ENCODE data around the gene SYNPR. TPM values are rescaled to one million over a fixed set of nuclear protein-coding genes. Genes with fewer than 3 reads are reported as not detected.
A peak's percentile ranks its signal among the peaks of the same experiment; 100 is the strongest.

The SYNPR gene
- total RNA-seq, 1 donor: not detected

DNA sequence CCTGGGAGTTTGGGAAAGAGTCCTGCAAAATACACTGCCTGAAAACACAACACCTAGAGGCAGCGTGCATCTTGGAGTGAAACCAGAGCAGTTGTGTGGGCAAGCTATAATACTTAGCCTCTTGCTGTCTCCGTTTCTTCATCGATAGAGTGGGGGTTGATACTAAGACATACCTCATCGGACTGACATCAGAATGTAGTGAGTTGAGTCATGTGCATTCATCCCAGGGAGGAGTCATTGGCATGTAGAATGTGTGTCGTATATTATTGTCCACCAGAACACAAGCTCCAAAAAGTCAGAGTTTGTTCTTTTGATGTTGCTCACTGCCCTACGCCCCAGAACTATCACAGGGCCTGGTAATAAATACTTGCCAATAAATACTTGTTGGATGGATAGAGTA is 378.7 kb downstream of the SYNPR start:
- no peaks in the 10 kb centered on the region for H3K9me3 ChIP-seq (ENCODE audit: low read depth, low read length)
- TF ChIP-seq, protein P1, sequence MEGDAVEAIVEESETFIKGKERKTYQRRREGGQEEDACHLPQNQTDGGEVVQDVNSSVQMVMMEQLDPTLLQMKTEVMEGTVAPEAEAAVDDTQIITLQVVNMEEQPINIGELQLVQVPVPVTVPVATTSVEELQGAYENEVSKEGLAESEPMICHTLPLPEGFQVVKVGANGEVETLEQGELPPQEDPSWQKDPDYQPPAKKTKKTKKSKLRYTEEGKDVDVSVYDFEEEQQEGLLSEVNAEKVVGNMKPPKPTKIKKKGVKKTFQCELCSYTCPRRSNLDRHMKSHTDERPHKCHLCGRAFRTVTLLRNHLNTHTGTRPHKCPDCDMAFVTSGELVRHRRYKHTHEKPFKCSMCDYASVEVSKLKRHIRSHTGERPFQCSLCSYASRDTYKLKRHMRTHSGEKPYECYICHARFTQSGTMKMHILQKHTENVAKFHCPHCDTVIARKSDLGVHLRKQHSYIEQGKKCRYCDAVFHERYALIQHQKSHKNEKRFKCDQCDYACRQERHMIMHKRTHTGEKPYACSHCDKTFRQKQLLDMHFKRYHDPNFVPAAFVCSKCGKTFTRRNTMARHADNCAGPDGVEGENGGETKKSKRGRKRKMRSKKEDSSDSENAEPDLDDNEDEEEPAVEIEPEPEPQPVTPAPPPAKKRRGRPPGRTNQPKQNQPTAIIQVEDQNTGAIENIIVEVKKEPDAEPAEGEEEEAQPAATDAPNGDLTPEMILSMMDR (IDR thresholded peaks at IDR 0.05; ENCODE audit: extremely low read depth, low read depth, low read length): no peak
- H3K4me3 ChIP-seq (ENCODE audit: insufficient read depth, low read length): no peak overlapping the region
- peak overlapping the region; percentile 51 for H3K4me2 ChIP-seq (ENCODE audit: insufficient read depth, low read length)
- H4K20me1 ChIP-seq (ENCODE audit: insufficient read depth, low read length): no peaks in the 10 kb centered on the region
- peaks cover 28% of the 10 kb centered on the region for H3K4me1 ChIP-seq (ENCODE audit: insufficient read depth, low read length)
- peak overlapping the region; percentile 88 for H3K27ac ChIP-seq (ENCODE audit: low read depth, low read length)
- no peaks in the 10 kb centered on the region for H3K36me3 ChIP-seq (ENCODE audit: insufficient read depth, low read length)
- no peaks in the 10 kb centered on the region for H3K79me2 ChIP-seq (ENCODE audit: insufficient read depth, low read length)
- no peaks in the 10 kb centered on the region for H3K27me3 ChIP-seq (ENCODE audit: insufficient read depth, low read length)
- H2AFZ ChIP-seq (ENCODE audit: low read length): no peak overlapping the region
- DNase-seq (ENCODE audit: insufficient read length, low spot score, missing footprints): peak; percentile 25

DNA sequence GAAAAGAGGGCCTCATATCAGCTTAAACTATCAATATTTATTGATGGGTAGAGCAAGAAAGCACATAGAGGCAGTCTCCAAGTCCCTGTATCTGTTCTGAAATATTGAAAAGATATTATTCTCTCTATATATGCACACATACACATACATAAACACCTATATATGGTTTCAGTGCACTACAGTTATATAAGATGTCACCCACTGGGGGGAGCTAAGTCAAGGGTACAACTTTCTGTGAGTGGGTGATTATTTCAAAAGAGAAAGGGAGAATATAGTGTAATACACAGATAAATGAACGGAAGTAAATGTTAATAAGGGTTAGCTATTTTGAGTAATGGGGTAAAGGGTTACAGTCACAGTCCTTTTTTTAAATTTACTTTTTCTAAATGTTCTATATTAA is 383.1 kb downstream of the SYNPR start:
- no peak overlapping the region for H2AFZ ChIP-seq (ENCODE audit: low read length)
- TF ChIP-seq, protein P1 (IDR thresholded peaks at IDR 0.05; ENCODE audit: extremely low read depth, low read depth, low read length): peak; percentile 38
- no peaks in the 10 kb centered on the region for H3K79me2 ChIP-seq (ENCODE audit: insufficient read depth, low read length)
- no peaks in the 10 kb centered on the region for H4K20me1 ChIP-seq (ENCODE audit: insufficient read depth, low read length)
- H3K27me3 ChIP-seq (ENCODE audit: insufficient read depth, low read length): peaks cover 3% of the 10 kb centered on the region
- DNase-seq (ENCODE audit: insufficient read length, low spot score, missing footprints): no peak
- H3K4me3 ChIP-seq (ENCODE audit: insufficient read depth, low read length): no peak overlapping the region
- H3K27ac ChIP-seq (ENCODE audit: low read depth, low read length): no peak overlapping the region
- no peaks in the 10 kb centered on the region for H3K9me3 ChIP-seq (ENCODE audit: low read depth, low read length)
- H3K4me1 ChIP-seq (ENCODE audit: insufficient read depth, low read length): peaks cover 12% of the 10 kb centered on the region
- no peak overlapping the region for H3K4me2 ChIP-seq (ENCODE audit: insufficient read depth, low read length)
- H3K36me3 ChIP-seq (ENCODE audit: insufficient read depth, low read length): no peaks in the 10 kb centered on the region

DNA sequence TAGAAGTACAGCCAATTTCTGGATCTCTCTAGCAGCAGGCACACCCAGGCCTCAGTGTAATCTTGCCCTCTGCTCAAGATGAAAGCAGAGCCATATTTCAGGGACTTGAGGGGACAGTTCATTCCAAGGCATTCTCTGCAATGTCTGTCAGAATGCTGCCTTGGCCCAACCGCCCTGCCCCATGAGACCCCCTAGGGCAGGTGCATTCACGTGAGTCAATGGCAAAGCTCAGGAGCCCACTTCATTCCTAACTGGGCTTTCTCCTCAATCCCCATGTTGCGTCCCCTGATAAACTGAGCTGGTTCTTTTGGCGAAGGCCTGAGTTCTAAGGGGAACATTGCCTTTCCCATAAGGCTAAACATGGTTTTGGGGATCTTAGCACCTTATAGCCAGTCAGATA is 383.9 kb downstream of the SYNPR start:
- H3K4me3 ChIP-seq (ENCODE audit: insufficient read depth, low read length): no peak overlapping the region
- TF ChIP-seq, protein P1 (IDR thresholded peaks at IDR 0.05; ENCODE audit: extremely low read depth, low read depth, low read length): no peak
- no peaks in the 10 kb centered on the region for H3K36me3 ChIP-seq (ENCODE audit: insufficient read depth, low read length)
- peaks cover 4% of the 10 kb centered on the region for H3K4me1 ChIP-seq (ENCODE audit: insufficient read depth, low read length)
- no peak overlapping the region for H2AFZ ChIP-seq (ENCODE audit: low read length)
- no peak for DNase-seq (ENCODE audit: insufficient read length, low spot score, missing footprints)
- no peaks in the 10 kb centered on the region for H3K9me3 ChIP-seq (ENCODE audit: low read depth, low read length)
- no peaks in the 10 kb centered on the region for H4K20me1 ChIP-seq (ENCODE audit: insufficient read depth, low read length)
- H3K27ac ChIP-seq (ENCODE audit: low read depth, low read length): no peak overlapping the region
- peaks cover 3% of the 10 kb centered on the region for H3K27me3 ChIP-seq (ENCODE audit: insufficient read depth, low read length)
- H3K4me2 ChIP-seq (ENCODE audit: insufficient read depth, low read length): no peak overlapping the region
- H3K79me2 ChIP-seq (ENCODE audit: insufficient read depth, low read length): no peaks in the 10 kb centered on the region

DNA sequence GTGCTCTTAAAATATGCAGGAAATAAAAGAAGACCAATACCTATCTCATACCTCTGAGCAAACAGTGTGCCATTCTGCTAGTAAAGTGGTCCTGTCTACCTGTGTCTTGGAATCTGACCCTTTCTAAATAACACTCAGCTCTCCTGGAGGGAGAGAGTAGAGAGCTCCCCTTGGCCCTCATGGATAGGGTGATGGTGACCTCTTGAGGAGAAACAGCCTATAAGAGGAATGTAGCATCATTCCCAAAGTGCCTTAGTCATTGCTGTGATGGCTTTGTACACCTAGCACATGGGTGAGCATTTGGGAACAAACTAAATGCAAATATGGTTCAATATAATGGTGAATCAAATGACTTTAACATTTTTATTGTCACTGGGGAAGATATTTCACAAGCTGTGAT is 384.4 kb downstream of the SYNPR start:
- no peaks in the 10 kb centered on the region for H3K9me3 ChIP-seq (ENCODE audit: low read depth, low read length)
- no peak overlapping the region for H3K4me3 ChIP-seq (ENCODE audit: insufficient read depth, low read length)
- H4K20me1 ChIP-seq (ENCODE audit: insufficient read depth, low read length): no peaks in the 10 kb centered on the region
- H3K4me2 ChIP-seq (ENCODE audit: insufficient read depth, low read length): no peak overlapping the region
- H3K27ac ChIP-seq (ENCODE audit: low read depth, low read length): no peak overlapping the region
- no peak overlapping the region for H2AFZ ChIP-seq (ENCODE audit: low read length)
- no peak for DNase-seq (ENCODE audit: insufficient read length, low spot score, missing footprints)
- H3K27me3 ChIP-seq (ENCODE audit: insufficient read depth, low read length): peaks cover 3% of the 10 kb centered on the region
- TF ChIP-seq, protein P1 (IDR thresholded peaks at IDR 0.05; ENCODE audit: extremely low read depth, low read depth, low read length): peak; percentile 35
- no peaks in the 10 kb centered on the region for H3K36me3 ChIP-seq (ENCODE audit: insufficient read depth, low read length)
- H3K79me2 ChIP-seq (ENCODE audit: insufficient read depth, low read length): no peaks in the 10 kb centered on the region
- no peaks in the 10 kb centered on the region for H3K4me1 ChIP-seq (ENCODE audit: insufficient read depth, low read length)

Small RNAs within 50 kb of the gene (small RNA-seq; reads per million reads assigned to genes)
- gene RNA5SP134: not detected
